NB4 (cell line): Measurements from ENCODE around the gene LILRA2.

ENCODE experiments used
- MYC ChIP-seq: IDR thresholded peaks from 2 replicates; pipeline ENCODE4 v1.6.1; 2011; ENCODE audit warnings: low read depth, low read length
- POLR2A ChIP-seq: IDR thresholded peaks from 2 replicates; pipeline ENCODE4 v1.6.1; 2011; ENCODE audit warnings: mild to moderate bottlenecking; ENCODE audit not compliant: insufficient read length; ENCODE audit errors: extremely low read depth
- TF ChIP-seq, protein P1 (sequence below): IDR thresholded peaks from one replicate; pipeline ENCODE4 v1.5.1; 2012; ENCODE audit warnings: low read depth, low read length

DNA sequence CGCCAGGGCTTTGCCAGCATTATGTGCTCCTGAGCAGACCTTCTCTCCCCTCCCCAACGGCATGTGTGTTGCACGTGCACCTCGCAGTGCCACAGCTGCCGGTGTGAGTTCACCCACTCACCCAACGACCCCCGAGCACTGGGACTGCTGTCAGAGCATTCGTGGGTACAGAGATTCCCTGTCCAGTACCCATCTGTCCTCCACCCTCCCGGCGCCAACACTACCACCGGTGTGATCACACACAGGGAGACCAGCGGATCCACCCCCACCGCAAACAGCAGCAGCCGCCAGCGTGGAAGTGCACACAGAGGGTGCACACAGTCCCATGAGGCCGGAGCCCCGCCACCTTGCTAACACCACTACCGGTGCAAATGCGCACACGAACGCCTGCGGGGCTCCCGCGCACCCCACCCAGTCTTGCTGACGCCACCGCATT is 35.8 kb downstream of the LILRA2 start:
- TF ChIP-seq, protein P1, sequence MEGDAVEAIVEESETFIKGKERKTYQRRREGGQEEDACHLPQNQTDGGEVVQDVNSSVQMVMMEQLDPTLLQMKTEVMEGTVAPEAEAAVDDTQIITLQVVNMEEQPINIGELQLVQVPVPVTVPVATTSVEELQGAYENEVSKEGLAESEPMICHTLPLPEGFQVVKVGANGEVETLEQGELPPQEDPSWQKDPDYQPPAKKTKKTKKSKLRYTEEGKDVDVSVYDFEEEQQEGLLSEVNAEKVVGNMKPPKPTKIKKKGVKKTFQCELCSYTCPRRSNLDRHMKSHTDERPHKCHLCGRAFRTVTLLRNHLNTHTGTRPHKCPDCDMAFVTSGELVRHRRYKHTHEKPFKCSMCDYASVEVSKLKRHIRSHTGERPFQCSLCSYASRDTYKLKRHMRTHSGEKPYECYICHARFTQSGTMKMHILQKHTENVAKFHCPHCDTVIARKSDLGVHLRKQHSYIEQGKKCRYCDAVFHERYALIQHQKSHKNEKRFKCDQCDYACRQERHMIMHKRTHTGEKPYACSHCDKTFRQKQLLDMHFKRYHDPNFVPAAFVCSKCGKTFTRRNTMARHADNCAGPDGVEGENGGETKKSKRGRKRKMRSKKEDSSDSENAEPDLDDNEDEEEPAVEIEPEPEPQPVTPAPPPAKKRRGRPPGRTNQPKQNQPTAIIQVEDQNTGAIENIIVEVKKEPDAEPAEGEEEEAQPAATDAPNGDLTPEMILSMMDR, result no peak
- TF ChIP-seq POLR2A (no peak), MYC (no peak)
